ENCODE results near the gene CDK19.

Gene CDK19

GRCh38 chr6:110574817-110575216 is 240.5 kb downstream of the CDK19 start:
- Histone ChIP-seq H2AFZ (no peak overlapping the region), H3K27me3 (ENCODE audit: control insufficient read depth, insufficient read depth, low read length) (no peaks in the 10 kb centered on the region), H3K36me3 (ENCODE audit: control insufficient read depth, insufficient read depth, low read length) (no peaks in the 10 kb centered on the region), H3K9ac (no peak overlapping the region), H3K9me3 (ENCODE audit: control insufficient read depth, low read length) (no peaks in the 10 kb centered on the region), H3K4me1 (no peaks in the 10 kb centered on the region), H3K79me2 (no peaks in the 10 kb centered on the region), H3K4me2 (ENCODE audit: low read length) (no peak overlapping the region), H3K4me3 (ENCODE audit: low read depth, low read length) (no peak overlapping the region), H3K27ac (no peak overlapping the region)
- no peak for TF ChIP-seq CTCF (IDR thresholded peaks at IDR 0.05)

GRCh38 chr6:110573537-110573936 is 241.7 kb downstream of the CDK19 start:
- H3K79me2 ChIP-seq: no peaks in the 10 kb centered on the region
- H3K4me2 ChIP-seq (ENCODE audit: low read length): no peak overlapping the region
- H3K36me3 ChIP-seq (ENCODE audit: control insufficient read depth, insufficient read depth, low read length): no peaks in the 10 kb centered on the region
- no peak overlapping the region for H3K9ac ChIP-seq
- H2AFZ ChIP-seq: no peak overlapping the region
- no peaks in the 10 kb centered on the region for H3K9me3 ChIP-seq (ENCODE audit: control insufficient read depth, low read length)
- no peak overlapping the region for H3K4me3 ChIP-seq (ENCODE audit: low read depth, low read length)
- no peaks in the 10 kb centered on the region for H3K4me1 ChIP-seq
- no peak overlapping the region for H3K27ac ChIP-seq
- no peak for TF ChIP-seq CTCF (IDR thresholded peaks at IDR 0.05)
- no peaks in the 10 kb centered on the region for H3K27me3 ChIP-seq (ENCODE audit: control insufficient read depth, insufficient read depth, low read length)

- no peak overlapping the region for H2AFZ ChIP-seq
- TF ChIP-seq CTCF (IDR thresholded peaks at IDR 0.05): no peak
These were observed 242.1 kb downstream of the CDK19 start for GRCh38 chr6:110573136-110573535.

GRCh38 chr6:110567957-110568696 is 247.1 kb downstream of the CDK19 start:
- H3K4me2 ChIP-seq (ENCODE audit: low read length): no peak overlapping the region
- H3K9ac ChIP-seq: no peak overlapping the region
- H3K27ac ChIP-seq: no peak overlapping the region
- H2AFZ ChIP-seq: no peak overlapping the region
- no peaks in the 10 kb centered on the region for H3K9me3 ChIP-seq (ENCODE audit: control insufficient read depth, low read length)
- no peaks in the 10 kb centered on the region for H3K4me1 ChIP-seq
- H3K79me2 ChIP-seq: no peaks in the 10 kb centered on the region
- TF ChIP-seq CTCF (IDR thresholded peaks at IDR 0.05): no peak
- H3K4me3 ChIP-seq (ENCODE audit: low read depth, low read length): no peak overlapping the region
- H3K36me3 ChIP-seq (ENCODE audit: control insufficient read depth, insufficient read depth, low read length): no peaks in the 10 kb centered on the region
- no peaks in the 10 kb centered on the region for H3K27me3 ChIP-seq (ENCODE audit: control insufficient read depth, insufficient read depth, low read length)

More at GRCh38 chr6:110573136-110573535, 242.1 kb downstream of the CDK19 start:
- Histone ChIP-seq H3K4me2 (ENCODE audit: low read length) (no peak overlapping the region), H3K9me3 (ENCODE audit: control insufficient read depth, low read length) (no peaks in the 10 kb centered on the region), H3K27me3 (ENCODE audit: control insufficient read depth, insufficient read depth, low read length) (no peaks in the 10 kb centered on the region), H3K9ac (no peak overlapping the region), H3K4me1 (no peaks in the 10 kb centered on the region), H3K36me3 (ENCODE audit: control insufficient read depth, insufficient read depth, low read length) (no peaks in the 10 kb centered on the region), H3K4me3 (ENCODE audit: low read depth, low read length) (no peak overlapping the region), H3K79me2 (no peaks in the 10 kb centered on the region), H3K27ac (no peak overlapping the region)
